H9 (cell line): ENCODE measurements around the gene ABCC2. TPM values are rescaled to one million over a fixed set of nuclear protein-coding genes. Genes with fewer than 3 reads are reported as not detected.

Source experiments
- DNase-seq: peaks from one replicate; pipeline ENCODE4 v3.0.0-alpha.2; 2017
- H2AFZ ChIP-seq: one replicate; pipeline ENCODE4 v1.6.1; 2013; ENCODE audit warnings: mild to moderate bottlenecking, low read length, control low read depth, moderate library complexity
- H2AK5ac ChIP-seq: 2 replicates; pipeline ENCODE4 v1.6.1; 2013; ENCODE audit warnings: low read length, control low read depth, mixed read lengths; ENCODE audit not compliant: insufficient read length
- H2BK120ac ChIP-seq: one replicate; pipeline ENCODE4 v1.6.1; 2013; ENCODE audit warnings: low read depth, mild to moderate bottlenecking, low read length, control low read depth, inconsistent platforms; ENCODE audit not compliant: poor library complexity, severe bottlenecking
- H2BK12ac ChIP-seq: 2 replicates; pipeline ENCODE4 v1.6.1; 2013; ENCODE audit warnings: low read length, control low read depth, mixed read lengths, low read depth; ENCODE audit not compliant: insufficient read length
- H2BK15ac ChIP-seq: 2 replicates; pipeline ENCODE4 v1.6.1; 2013; ENCODE audit warnings: low read depth, low read length, control low read depth
- H2BK20ac ChIP-seq: one replicate; pipeline ENCODE4 v1.6.1; 2013; ENCODE audit warnings: low read depth, mild to moderate bottlenecking, low read length, control low read depth, inconsistent platforms; ENCODE audit not compliant: poor library complexity, severe bottlenecking
- H2BK5ac ChIP-seq: 2 replicates; pipeline ENCODE4 v1.6.1; 2013; ENCODE audit warnings: low read length, control low read depth, mixed read lengths; ENCODE audit not compliant: insufficient read length
- H3K14ac ChIP-seq: 2 replicates; pipeline ENCODE4 v1.6.1; 2013; ENCODE audit warnings: low read length, control low read depth; ENCODE audit not compliant: insufficient read depth
- H3K18ac ChIP-seq: 2 replicates; pipeline ENCODE4 v1.6.1; 2013; ENCODE audit warnings: low read depth, mild to moderate bottlenecking, mixed read lengths, low read length, control low read depth; ENCODE audit not compliant: insufficient read length
- H3K23ac ChIP-seq: 2 replicates; pipeline ENCODE4 v1.6.1; 2013; ENCODE audit warnings: low read length, control low read depth, mixed read lengths, low read depth; ENCODE audit not compliant: insufficient read length
- H3K23me2 ChIP-seq: 2 replicates; pipeline ENCODE4 v1.6.1; 2013; ENCODE audit warnings: low read depth, mild to moderate bottlenecking, mixed read lengths, low read length, control low read depth; ENCODE audit not compliant: insufficient read length, poor library complexity, severe bottlenecking
- H3K27ac ChIP-seq: 2 replicates; pipeline ENCODE4 v1.5.1; 2013; ENCODE audit warnings: low read length, control low read depth, mixed read lengths, low read depth; ENCODE audit not compliant: insufficient read length
- H3K27me3 ChIP-seq: 2 replicates; pipeline ENCODE4 v1.6.1; 2013; ENCODE audit warnings: low read length, control low read depth, inconsistent platforms; ENCODE audit not compliant: insufficient read depth
- H3K4ac ChIP-seq: 2 replicates; pipeline ENCODE4 v1.6.1; 2013; ENCODE audit warnings: low read depth, mild to moderate bottlenecking, control low read depth, inconsistent platforms, low read length, moderate library complexity
- H3K4me1 ChIP-seq: 2 replicates; pipeline ENCODE4 v1.6.1; 2013; ENCODE audit warnings: low read length, control low read depth, inconsistent platforms; ENCODE audit not compliant: insufficient read depth
- H3K4me2 ChIP-seq: 2 replicates; pipeline ENCODE4 v1.6.1; 2013; ENCODE audit warnings: low read length, control low read depth, mixed read lengths; ENCODE audit not compliant: insufficient read length, insufficient read depth
- H3K56ac ChIP-seq: 2 replicates; pipeline ENCODE4 v1.6.1; 2013; ENCODE audit warnings: low read depth, mild to moderate bottlenecking, mixed read lengths, low read length, control low read depth; ENCODE audit not compliant: insufficient read length
- H3K79me1 ChIP-seq: 2 replicates; pipeline ENCODE4 v1.6.1; 2013; ENCODE audit warnings: low read depth, mild to moderate bottlenecking, moderate library complexity, low read length, control low read depth, inconsistent platforms; ENCODE audit not compliant: insufficient read depth, poor library complexity, severe bottlenecking
- H3K79me2 ChIP-seq: 2 replicates; pipeline ENCODE4 v1.6.1; 2013; ENCODE audit warnings: low read length, control low read depth, inconsistent platforms; ENCODE audit not compliant: insufficient read depth
- H3K9ac ChIP-seq: 2 replicates; pipeline ENCODE4 v1.6.1; 2013; ENCODE audit warnings: low read length, control low read depth, mixed read lengths; ENCODE audit not compliant: insufficient read length; ENCODE audit errors: extremely low read depth
- H3K9me3 ChIP-seq: one replicate; pipeline ENCODE4 v1.6.1; 2013; ENCODE audit warnings: low read depth, low read length, inconsistent platforms; ENCODE audit not compliant: control insufficient read depth
- H3T11ph ChIP-seq: one replicate; pipeline ENCODE4 v1.6.1; 2013; ENCODE audit warnings: mild to moderate bottlenecking, low read length, control low read depth, inconsistent platforms
- H4K20me1 ChIP-seq: one replicate; pipeline ENCODE4 v1.6.1; 2013; ENCODE audit not compliant: control insufficient read depth, insufficient read length, insufficient read depth
- H4K5ac ChIP-seq: 2 replicates; pipeline ENCODE4 v1.6.1; 2013; ENCODE audit warnings: low read depth, mild to moderate bottlenecking, mixed read lengths, low read length, control low read depth; ENCODE audit not compliant: insufficient read length
- H4K8ac ChIP-seq: replicated peaks from 2 replicates; pipeline ENCODE4 v1.6.1; 2013; ENCODE audit warnings: low read length, control low read depth, mixed read lengths, low read depth; ENCODE audit not compliant: insufficient read length
- H4K91ac ChIP-seq: 2 replicates; pipeline ENCODE4 v1.6.1; 2013; ENCODE audit warnings: low read depth, mild to moderate bottlenecking, moderate library complexity, mixed read lengths, low read length, control low read depth; ENCODE audit not compliant: insufficient read length
- H3K27ac Mint-ChIP-seq, 3 experiments: 2 replicates in 2 of 3; 3 replicates in 1 of 3; pipeline ENCODE4 v1.8.0; 2020 to 2021; ENCODE audit warnings: mixed read lengths in 3 of 3, mild to moderate bottlenecking in 1 of 3, moderate library complexity in 1 of 3
- H3K27me3 Mint-ChIP-seq: 2 replicates; pipeline ENCODE4 v1.8.0; 2021; ENCODE audit warnings: low read depth, mild to moderate bottlenecking, moderate library complexity, mixed read lengths
- H3K36me3 Mint-ChIP-seq, 3 experiments: 2 replicates in 2 of 3; 3 replicates in 1 of 3; pipeline ENCODE4 v1.8.0; 2020 to 2021; ENCODE audit warnings: low read depth in 3 of 3, mixed read lengths in 3 of 3; ENCODE audit not compliant: insufficient read depth in 1 of 3
- H3K4me1 Mint-ChIP-seq, 2 experiments: 2 replicates each; pipeline ENCODE4 v1.8.0; 2020; ENCODE audit warnings: mixed read lengths in 2 of 2
- H3K4me3 Mint-ChIP-seq, 2 experiments: 2 replicates in 1 of 2; 3 replicates in 1 of 2; pipeline ENCODE4 v1.8.0; 2020 to 2021; ENCODE audit warnings: mild to moderate bottlenecking in 2 of 2, mixed read lengths in 2 of 2, moderate library complexity in 1 of 2
- H3K9me3 Mint-ChIP-seq, 2 experiments: 2 replicates in 1 of 2; 3 replicates in 1 of 2; pipeline ENCODE4 v1.8.0; 2020; ENCODE audit warnings: mild to moderate bottlenecking in 2 of 2, mixed read lengths in 2 of 2, moderate library complexity in 1 of 2
- CTCF ChIP-seq: fragments of 200-600 bp; sonication (generic); conservative IDR thresholded peaks from 3 replicates; pipeline ENCODE4 v1.8.0; 2021; ENCODE audit warnings: antibody characterized with exemption, mild to moderate bottlenecking
- WGBS: extraction: QIAGEN DNeasy Blood & Tissue Kit; methylation state at CpG from one replicate; pipeline ENCODE4 v1.1.7; 2013; ENCODE audit warnings: missing lambda C conversion rate, low lambda C conversion rate, mixed read lengths; ENCODE audit not compliant: insufficient read length; ENCODE audit errors: extremely low coverage; 5-methylcytosine and 5-hydroxymethylcytosine counted together
- total RNA-seq: library from RNA; stranded (reverse); gene quantifications from 2 replicates; pipeline ENCODE4 v1.2.1, GENCODE V29; 2021

Gene ABCC2
- total RNA-seq, 1 experiment from 2014 or later = 0.68 TPM

GRCh38 chr10:99844433-99844955 lies 62.1 kb downstream of the ABCC2 start:
- H4K8ac ChIP-seq = no peak overlapping the region
- no peaks in the 10 kb centered on the region for H3K9me3 ChIP-seq
- Mint-ChIP-seq H3K4me3 (no peak overlapping the region), H3K36me3 (peaks cover 0 to 5% (median 5%) of the 10 kb centered on the region in 3 experiments; a peak in 5 of 7 replicates), H3K9me3 (peaks cover 6% of the 10 kb centered on the region in 2 experiments), H3K4me1 (peaks cover 28 to 34% of the 10 kb centered on the region in 2 experiments), H3K27ac (peak overlapping the region in 1 of 3 experiments; percentile 9; a peak in 3 of 7 replicates), H3K27me3 (peaks cover 9% of the 10 kb centered on the region; the same call in 1 of the 2 replicates)
- no peak overlapping the region for H2AK5ac ChIP-seq
- H3K79me1 ChIP-seq = no peaks in the 10 kb centered on the region
- TF ChIP-seq CTCF = no peak
- no peak for DNase-seq
- no peak overlapping the region for H3K14ac ChIP-seq
- H3K4ac ChIP-seq = no peak overlapping the region
- no peak overlapping the region for H3K23ac ChIP-seq
- no peak overlapping the region for H3K9ac ChIP-seq
- no peak overlapping the region for H2BK120ac ChIP-seq
- no peak overlapping the region for H3K4me2 ChIP-seq
- no peak overlapping the region for H2BK5ac ChIP-seq
- no CpG with 5 or more reads among the region's 6 CpGs for WGBS
- no peak overlapping the region for H2BK12ac ChIP-seq
- no peaks in the 10 kb centered on the region for H3K27me3 ChIP-seq
- peaks cover 6% of the 10 kb centered on the region; the same call in 1 of the 2 replicates for H3K4me1 ChIP-seq
- no peak overlapping the region for H4K5ac ChIP-seq
- no peaks in the 10 kb centered on the region for H4K20me1 ChIP-seq
- no peak overlapping the region for H3K18ac ChIP-seq
- H4K91ac ChIP-seq = no peak overlapping the region
- no peak overlapping the region for H3T11ph ChIP-seq
- no peak overlapping the region for H2AFZ ChIP-seq
- H2BK20ac ChIP-seq = no peak overlapping the region
- H3K56ac ChIP-seq = no peak overlapping the region
- H2BK15ac ChIP-seq = no peak overlapping the region
- no peaks in the 10 kb centered on the region for H3K23me2 ChIP-seq
- no peaks in the 10 kb centered on the region for H3K79me2 ChIP-seq
- H3K27ac ChIP-seq = no peak overlapping the region
